HG02870 (cell line): Measurements from ENCODE around the gene COL23A1.

ENCODE experiments used
- ATAC-seq: cut with Tn5 transposase; IDR thresholded peaks from one replicate; pipeline ENCODE4 v1.9.1; 2021; ENCODE audit warnings: mild to moderate bottlenecking, moderate library complexity; ENCODE audit not compliant: unreplicated experiment

The COL23A1 gene

DNA sequence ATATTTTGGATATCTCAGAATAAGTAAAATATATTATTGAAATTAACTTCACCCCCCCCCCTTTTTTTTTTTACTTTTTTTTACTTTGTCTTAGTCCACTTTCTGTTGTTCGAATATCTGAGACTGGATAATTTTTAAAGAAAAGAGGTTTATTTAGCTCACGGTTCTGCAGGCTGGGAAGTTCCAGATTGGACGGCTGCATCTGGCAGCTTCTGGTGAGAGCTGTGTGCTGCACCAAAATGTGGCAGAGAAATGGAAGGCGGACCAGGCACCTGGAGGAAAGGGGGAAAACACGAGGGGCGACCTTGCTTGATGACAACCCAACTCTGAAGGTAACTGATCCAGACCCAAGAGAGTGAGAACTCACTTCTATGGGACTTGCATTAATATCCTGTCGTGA is 397.4 kb downstream of the COL23A1 start:
- no peak for ATAC-seq

DNA sequence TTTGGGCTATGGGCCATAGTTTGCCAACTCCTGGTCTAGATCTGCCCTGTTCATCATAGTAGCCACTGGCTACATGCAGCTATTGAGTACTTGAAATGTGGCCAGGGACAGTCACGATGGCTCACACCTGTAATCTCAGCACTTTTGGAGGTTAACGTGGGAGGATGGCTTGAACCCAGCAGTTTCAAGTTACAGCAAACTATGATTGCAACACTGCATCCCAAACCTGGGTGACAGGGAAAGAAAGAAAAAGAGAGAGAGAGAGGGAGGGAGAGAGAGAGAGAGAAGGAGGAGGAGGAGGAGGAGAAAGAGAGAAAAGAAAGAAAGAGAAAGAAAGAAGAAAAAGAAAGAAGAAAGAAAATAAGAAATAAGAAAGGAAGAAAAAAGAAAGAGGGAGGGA is 397.9 kb downstream of the COL23A1 start:
- ATAC-seq = no peak

DNA sequence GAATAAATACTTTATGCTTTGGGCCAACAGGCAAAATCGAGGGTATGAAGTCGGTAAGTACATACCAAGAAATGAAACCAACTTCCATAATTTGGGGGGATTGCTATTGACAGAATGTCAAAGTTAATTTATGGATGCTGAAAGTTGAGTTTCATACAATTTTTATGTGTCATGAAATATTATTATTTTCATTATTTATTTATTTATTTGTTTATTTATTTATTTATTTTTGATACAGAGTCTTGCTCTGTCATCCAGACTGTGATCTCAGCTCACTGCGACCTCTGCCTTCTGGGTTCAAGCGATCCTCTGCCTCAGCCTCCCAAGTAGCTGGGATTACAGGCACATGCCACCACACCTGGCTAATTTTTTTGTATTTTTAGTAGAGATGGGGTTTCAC is 398.5 kb downstream of the COL23A1 start:
- no peak for ATAC-seq

DNA sequence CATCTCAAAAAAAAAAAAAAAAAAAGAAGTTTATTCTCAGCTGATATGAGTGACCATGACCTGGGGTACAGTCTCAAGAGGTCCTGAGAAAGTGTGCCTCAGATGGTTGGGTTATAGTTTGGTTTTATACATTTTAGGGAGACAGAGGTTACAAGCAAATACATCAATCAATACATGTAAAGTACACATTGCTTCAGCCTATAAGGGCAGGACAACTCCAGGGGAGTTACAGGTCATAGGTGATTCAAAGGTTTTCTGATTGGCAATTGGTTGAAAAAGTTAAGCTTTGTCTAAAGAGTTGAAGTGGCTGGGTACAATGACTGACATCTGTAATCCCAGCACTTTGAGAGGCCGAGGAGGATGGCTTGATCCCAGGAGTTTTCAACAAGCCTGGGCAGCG is 400.8 kb downstream of the COL23A1 start:
- ATAC-seq = no peak
